ENCODE measurements around the gene PIK3R3. TPM values are rescaled to one million over a fixed set of nuclear protein-coding genes. Genes with fewer than 3 reads are reported as not detected.

PIK3R3 gene
- polyA plus RNA-seq (ENCODE audit: insufficient read depth in 1 of 5, insufficient read length in 5 of 5, low replicate concordance in 1 of 5), result 10 to 100 TPM; 16.4 to 35.7 (median 22.5) TPM
- long read RNA-seq, donor 1, full-length matches to known transcripts, result 4 of 4 reads
- long read RNA-seq, donor 1, partial matches to known transcripts, result 0 of 4 reads
- long read RNA-seq, donor 1, other reads (novel, unspliced or antisense), result 0 of 4 reads
- long read RNA-seq, donor 2, full-length matches to known transcripts, result 3 of 3 reads
- long read RNA-seq, donor 2, partial matches to known transcripts, result 0 of 3 reads
- long read RNA-seq, donor 2, other reads (novel, unspliced or antisense), result 0 of 3 reads
- long read RNA-seq, donor 3, full-length matches to known transcripts, result 2 of 2 reads
- long read RNA-seq, donor 3, partial matches to known transcripts, result 0 of 2 reads
- long read RNA-seq, donor 3, other reads (novel, unspliced or antisense), result 0 of 2 reads
- long read RNA-seq, donor 4, full-length matches to known transcripts, result 2 of 2 reads
- long read RNA-seq, donor 4, partial matches to known transcripts, result 0 of 2 reads
- long read RNA-seq, donor 4, other reads (novel, unspliced or antisense), result 0 of 2 reads
- long read RNA-seq, donor 5, full-length matches to known transcripts, result 3 of 9 reads
- long read RNA-seq, donor 5, partial matches to known transcripts, result 6 of 9 reads
- long read RNA-seq, donor 5, other reads (novel, unspliced or antisense), result 0 of 9 reads
- long read RNA-seq, donor 6, full-length matches to known transcripts, result 6 of 13 reads
- long read RNA-seq, donor 6, partial matches to known transcripts, result 7 of 13 reads
- long read RNA-seq, donor 6, other reads (novel, unspliced or antisense), result 0 of 13 reads
- long read RNA-seq, donor 7, full-length matches to known transcripts, result 3 of 8 reads
- long read RNA-seq, donor 7, partial matches to known transcripts, result 5 of 8 reads
- long read RNA-seq, donor 7, other reads (novel, unspliced or antisense), result 0 of 8 reads
- long read RNA-seq, donor 8, full-length matches to known transcripts, result 1 of 1 reads
- long read RNA-seq, donor 8, partial matches to known transcripts, result 0 of 1 reads
- long read RNA-seq, donor 8, other reads (novel, unspliced or antisense), result 0 of 1 reads

- DNase-seq, result peak; percentile 99
Measured at GRCh38 chr1:46132529-46133180, at the start of gene PIK3R3. TSS of gene PIK3R3 (minus strand) at chr1:46132629. CDS start at chr1:46131952, 677 bp downstream.

GRCh38 chr1:46181343-46182260 is 49.2 kb upstream of the PIK3R3 start:
- DNase-seq, result no peak

GRCh38 chr1:46180082-46180616 is 47.7 kb upstream of the PIK3R3 start:
- no peak for DNase-seq

- DNase-seq, result peak; percentile 77 to 84
Measured at GRCh38 chr1:46179138-46180081, 47.0 kb upstream of the PIK3R3 start.

GRCh38 chr1:46176211-46176865 is 43.9 kb upstream of the PIK3R3 start, which contains the start of gene P3R3URF:
TSS of gene P3R3URF (minus strand) at chr1:46176488. CDS start at chr1:46176471, 17 bp downstream.
- DNase-seq, result no peak

- DNase-seq, result no peak
Measured at GRCh38 chr1:46175243-46175642, 42.8 kb upstream of the PIK3R3 start.

- no peak for DNase-seq
Measured at GRCh38 chr1:46174448-46175231, 42.2 kb upstream of the PIK3R3 start, which contains the start of gene TSPAN1. TSS of gene TSPAN1 (plus strand) at chr1:46175087. CDS start at chr1:46181108, 6,021 bp downstream.

- DNase-seq, result no peak
Measured at GRCh38 chr1:46173361-46173856, 41.0 kb upstream of the PIK3R3 start.

GRCh38 chr1:46172321-46172720 is 39.9 kb upstream of the PIK3R3 start:
- no peak for DNase-seq

- DNase-seq, result peak; percentile 53 to 54
Measured at GRCh38 chr1:46171871-46172270, 39.4 kb upstream of the PIK3R3 start.

- no peak for DNase-seq
Measured at GRCh38 chr1:46171351-46171750, 38.9 kb upstream of the PIK3R3 start.

- DNase-seq, result no peak
Measured at GRCh38 chr1:46169811-46170454, 37.5 kb upstream of the PIK3R3 start.

GRCh38 chr1:46168477-46168876 is 36.0 kb upstream of the PIK3R3 start:
- no peak for DNase-seq

- peak; percentile 38 to 52 for DNase-seq
Measured at GRCh38 chr1:46166521-46167462, 34.4 kb upstream of the PIK3R3 start.

- DNase-seq, result no peak
Measured at GRCh38 chr1:46160212-46160611, 27.8 kb upstream of the PIK3R3 start.

All from right lung (tissue), 10 donors.